Measurements from ENCODE around the gene VEGFB. TPM values are rescaled to one million over a fixed set of nuclear protein-coding genes. Genes with fewer than 3 reads are reported as not detected.
A peak's percentile ranks its signal among the peaks of the same experiment; 100 is the strongest.

The VEGFB gene
- total and polyA plus RNA-seq, 2 donors (not counting 3 experiments of a cell fraction or from before 2014, with no cell fraction given), result 19.3 to 98.1 TPM

- Histone ChIP-seq H3K9ac (replicated peaks; ENCODE audit: extremely low read depth, insufficient read depth, low read length) (peak overlapping the region; percentile 6), H3K36me3 (ENCODE audit: control insufficient read depth in 2 of 2, extremely low read depth in 1 of 2, insufficient read depth in 2 of 2, low read length in 2 of 2) (peaks cover 6 to 8% of the 10 kb centered on the region in 2 experiments), H2AFZ (ENCODE audit: low read depth, low read length) (no peak overlapping the region), H3K4me3 (replicated peaks in 1 of 3; ENCODE audit: insufficient read depth in 1 of 3, low read depth in 1 of 3, low read length in 3 of 3) (peak overlapping the region; percentile 48 to 63 (median 51)), H3K79me2 (ENCODE audit: control insufficient read depth, insufficient read depth, low read length) (no peaks in the 10 kb centered on the region), H3K27me3 (ENCODE audit: control insufficient read depth in 2 of 2, insufficient read depth in 2 of 2, low read length in 2 of 2) (no peaks in the 10 kb centered on the region), H3K4me2 (ENCODE audit: insufficient read depth, low read length) (peak overlapping the region; percentile 71), H3K27ac (ENCODE audit: insufficient read depth, low read depth, low read length) (no peak overlapping the region), H3K9me1 (replicated peaks; ENCODE audit: control insufficient read depth, extremely low read depth, insufficient read depth, low read length) (no peaks in the 10 kb centered on the region), H3K9me3 (replicated peaks; ENCODE audit: control insufficient read depth, insufficient read depth, low read length) (no peaks in the 10 kb centered on the region), H4K20me1 (replicated peaks; ENCODE audit: control insufficient read depth, extremely low read depth, insufficient read depth, low read length) (no peaks in the 10 kb centered on the region), H3K4me1 (ENCODE audit: control insufficient read depth, extremely low read depth, insufficient read depth, low read length) (peaks cover 17% of the 10 kb centered on the region)
- BruUV-seq (replicated peaks), result no TSS peak
- TF ChIP-seq POLR2A (IDR thresholded peaks at IDR 0.05; ENCODE audit: low read depth, low read length) (no peak), EZH2 (IDR thresholded peaks at IDR 0.05; ENCODE audit: borderline replicate concordance, low read depth, low read length, severe bottlenecking) (no peak), POLR2AphosphoS5 (IDR thresholded peaks at IDR 0.05; ENCODE audit: insufficient read depth, low read depth, low read length) (no peak), MYC (IDR thresholded peaks at IDR 0.05; ENCODE audit: low read depth, low read length) (no peak), FOS (IDR thresholded peaks at IDR 0.05; ENCODE audit: borderline replicate concordance, insufficient read depth, low read length) (no peak), JUN (IDR thresholded peaks at IDR 0.05; ENCODE audit: borderline replicate concordance, insufficient read depth, insufficient read length, low read depth) (no peak), GATA2 (IDR thresholded peaks at IDR 0.05; ENCODE audit: insufficient read depth, insufficient read length, low read depth, low read length) (no peak), MAX (IDR thresholded peaks at IDR 0.05; ENCODE audit: insufficient read depth, insufficient read length) (no peak)
- TF ChIP-seq, protein P1, sequence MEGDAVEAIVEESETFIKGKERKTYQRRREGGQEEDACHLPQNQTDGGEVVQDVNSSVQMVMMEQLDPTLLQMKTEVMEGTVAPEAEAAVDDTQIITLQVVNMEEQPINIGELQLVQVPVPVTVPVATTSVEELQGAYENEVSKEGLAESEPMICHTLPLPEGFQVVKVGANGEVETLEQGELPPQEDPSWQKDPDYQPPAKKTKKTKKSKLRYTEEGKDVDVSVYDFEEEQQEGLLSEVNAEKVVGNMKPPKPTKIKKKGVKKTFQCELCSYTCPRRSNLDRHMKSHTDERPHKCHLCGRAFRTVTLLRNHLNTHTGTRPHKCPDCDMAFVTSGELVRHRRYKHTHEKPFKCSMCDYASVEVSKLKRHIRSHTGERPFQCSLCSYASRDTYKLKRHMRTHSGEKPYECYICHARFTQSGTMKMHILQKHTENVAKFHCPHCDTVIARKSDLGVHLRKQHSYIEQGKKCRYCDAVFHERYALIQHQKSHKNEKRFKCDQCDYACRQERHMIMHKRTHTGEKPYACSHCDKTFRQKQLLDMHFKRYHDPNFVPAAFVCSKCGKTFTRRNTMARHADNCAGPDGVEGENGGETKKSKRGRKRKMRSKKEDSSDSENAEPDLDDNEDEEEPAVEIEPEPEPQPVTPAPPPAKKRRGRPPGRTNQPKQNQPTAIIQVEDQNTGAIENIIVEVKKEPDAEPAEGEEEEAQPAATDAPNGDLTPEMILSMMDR (IDR thresholded peaks at IDR 0.05; ENCODE audit: extremely low read depth in 1 of 2, insufficient read depth in 1 of 2, low read depth in 1 of 2, low read length in 2 of 2), result no peak
- ChIA-PET POLR2A (no interaction called here), CTCF (interaction anchor here (1.2 to 2.2 kb wide), 3 partner anchors 9 to 31 kb away, joined by 3 to 7 read pairs (median 6); partner anchors contain the start of genes NUDT22 and TRPT1)
- DNase-seq (ENCODE audit: low read depth, low spot score) (no peak), FAIRE-seq (no peak)
- intact Hi-C loops (cut with micrococcal nuclease), result no loop called here
- dilution Hi-C loops (cut with MboI; ENCODE audit: extremely low pct_ligation_motif_present, low sequenced_read_pairs), result no loop called here
These were observed 1.2 kb downstream of the VEGFB start for GRCh38 chr11:64235437-64236161.
